NOMO-1 treated with DMSO at 0.1 percent for 48 hours (cell line): ENCODE data around the gene CHPF.

ENCODE experiments used
- DNase-seq: peaks from one replicate; lab custom pipeline; 2025; ENCODE audit not compliant: unreplicated experiment; lab: John Stamatoyannopoulos, UW

The CHPF gene

GRCh38 chr2:219569041-219569440 is 25.4 kb upstream of the CHPF start:
- no peak for DNase-seq

- no peak for DNase-seq
These were observed 24.3 kb upstream of the CHPF start for GRCh38 chr2:219567791-219568361.

GRCh38 chr2:219567131-219567530 is 23.5 kb upstream of the CHPF start:
- no peak for DNase-seq

- no peak for DNase-seq
These were observed 23.0 kb upstream of the CHPF start for GRCh38 chr2:219566640-219567039.

GRCh38 chr2:219565130-219566080 is 21.8 kb upstream of the CHPF start:
- no peak for DNase-seq

GRCh38 chr2:219563271-219563928 is 19.8 kb upstream of the CHPF start:
- no peak for DNase-seq

- DNase-seq = no peak
These were observed 18.7 kb upstream of the CHPF start for GRCh38 chr2:219562049-219563020.

- no peak for DNase-seq
These were observed 17.8 kb upstream of the CHPF start for GRCh38 chr2:219561179-219562048.

DNA sequence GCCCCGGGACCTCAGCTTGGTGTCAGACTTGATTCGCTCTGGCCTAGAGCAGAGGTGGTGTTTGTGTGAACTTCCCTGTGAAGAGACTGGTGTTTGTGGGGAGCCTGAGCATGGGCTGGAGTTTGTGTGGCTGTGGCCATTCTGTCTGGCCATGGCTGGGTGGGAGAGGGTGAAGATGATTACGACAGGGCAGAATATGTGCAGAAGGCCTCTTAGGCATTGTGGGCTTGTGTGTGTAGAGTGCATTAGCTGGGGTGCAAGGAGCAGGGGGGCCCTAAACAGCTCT is 17.2 kb upstream of the CHPF start:
- no peak for DNase-seq

- DNase-seq = no peak
These were observed 16.7 kb upstream of the CHPF start for GRCh38 chr2:219560037-219560892.

GRCh38 chr2:219559156-219559915 is 15.7 kb upstream of the CHPF start:
- no peak for DNase-seq

- no peak for DNase-seq
These were observed 14.5 kb upstream of the CHPF start for GRCh38 chr2:219557791-219558785.

GRCh38 chr2:219557320-219557719 is 13.7 kb upstream of the CHPF start:
- no peak for DNase-seq

GRCh38 chr2:219556413-219556812 is 12.8 kb upstream of the CHPF start:
- DNase-seq = no peak

DNA sequence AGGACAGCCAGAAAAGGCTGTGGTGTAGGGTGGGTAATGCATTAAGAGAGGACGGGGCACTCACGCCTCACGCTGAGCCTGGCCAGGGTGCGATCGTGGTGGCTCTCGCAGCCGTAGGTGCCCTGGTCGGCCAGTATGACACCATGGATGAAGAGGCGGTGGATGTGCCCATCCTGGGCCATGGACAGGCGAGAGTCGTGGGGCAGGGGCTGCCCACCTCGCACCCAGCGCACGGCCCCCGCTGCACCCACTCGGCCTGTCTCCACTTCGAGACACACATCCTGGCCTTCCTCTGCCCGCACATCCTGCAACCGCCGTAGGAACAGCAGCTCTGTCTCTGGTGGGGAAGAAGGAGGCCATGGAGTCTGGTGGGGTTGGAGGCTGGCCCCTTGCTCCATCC is 12.3 kb upstream of the CHPF start:
- DNase-seq = no peak

DNA sequence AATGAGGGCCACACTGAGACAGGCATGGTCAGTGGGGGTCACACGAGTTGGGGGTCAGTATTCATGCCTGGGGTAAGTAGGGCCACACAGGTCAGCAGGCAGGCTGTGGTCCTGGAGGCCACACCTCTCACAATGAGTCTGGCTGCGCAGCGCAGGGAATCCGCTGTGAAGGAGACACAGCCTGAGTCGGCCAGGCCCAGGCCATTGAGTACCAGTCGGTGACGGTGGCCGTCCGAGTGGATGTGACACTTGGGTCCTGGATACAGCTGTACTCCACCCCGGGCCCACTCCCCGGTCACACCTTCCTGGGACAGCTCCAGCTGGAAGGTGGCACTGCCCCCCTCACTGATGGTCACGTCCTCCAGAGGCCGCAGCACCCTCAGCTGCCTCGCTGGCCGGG is 10.7 kb upstream of the CHPF start:
- no peak for DNase-seq

GRCh38 chr2:219553463-219553963 is 9.9 kb upstream of the CHPF start:
- no peak for DNase-seq
